Dermis blood vessel endothelial cell (primary cell): ENCODE results near the gene TRABD2B. TPM values are rescaled to one million over a fixed set of nuclear protein-coding genes. Genes with fewer than 3 reads are reported as not detected.

ENCODE experiments used
- DNase-seq: peaks from one replicate; pipeline ENCODE4 v3.0.0; 2010
- total RNA-seq: library from RNA; depleted of rRNA; stranded (reverse); fragments of >200 nt; gene quantifications from 2 replicates; pipeline ENCODE4 v1.2.3, GENCODE V29; 2014

Gene TRABD2B
- total RNA-seq, 1 donor from 2014 or later: not detected

- DNase-seq: no peak
Measured at GRCh38 chr1:47752559-47752958, 244.6 kb downstream of the TRABD2B start.

DNA sequence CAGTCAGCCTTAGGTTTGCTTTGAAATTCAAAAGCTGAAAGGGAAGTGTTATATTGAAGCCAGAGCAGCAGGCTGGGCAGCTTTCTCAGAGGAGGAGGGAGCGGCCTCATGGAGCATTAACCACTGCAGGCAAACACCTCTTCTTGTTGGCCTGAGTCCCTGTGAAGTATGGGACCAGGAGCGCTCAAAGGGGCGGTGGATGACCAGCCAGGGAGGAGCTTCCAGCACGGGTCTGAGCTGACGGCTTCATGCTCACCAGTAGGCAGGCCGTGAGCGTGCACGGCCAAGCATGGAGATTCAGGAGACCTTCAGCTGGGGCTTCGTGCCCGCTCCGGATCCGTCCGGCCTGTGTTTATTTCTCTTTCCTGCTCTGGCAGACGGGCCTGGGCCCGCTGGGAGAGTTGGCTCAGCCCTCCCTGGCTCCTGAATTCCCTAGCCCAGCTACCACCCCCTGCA lies 245.2 kb downstream of the TRABD2B start:
- DNase-seq: no peak

- peak; percentile 30 for DNase-seq
Measured at GRCh38 chr1:47751193-47751592, 246.0 kb downstream of the TRABD2B start.

- DNase-seq: no peak
Measured at GRCh38 chr1:47745715-47746609, 251.2 kb downstream of the TRABD2B start.

GRCh38 chr1:47742890-47743760 lies 254.1 kb downstream of the TRABD2B start:
- no peak for DNase-seq

DNA sequence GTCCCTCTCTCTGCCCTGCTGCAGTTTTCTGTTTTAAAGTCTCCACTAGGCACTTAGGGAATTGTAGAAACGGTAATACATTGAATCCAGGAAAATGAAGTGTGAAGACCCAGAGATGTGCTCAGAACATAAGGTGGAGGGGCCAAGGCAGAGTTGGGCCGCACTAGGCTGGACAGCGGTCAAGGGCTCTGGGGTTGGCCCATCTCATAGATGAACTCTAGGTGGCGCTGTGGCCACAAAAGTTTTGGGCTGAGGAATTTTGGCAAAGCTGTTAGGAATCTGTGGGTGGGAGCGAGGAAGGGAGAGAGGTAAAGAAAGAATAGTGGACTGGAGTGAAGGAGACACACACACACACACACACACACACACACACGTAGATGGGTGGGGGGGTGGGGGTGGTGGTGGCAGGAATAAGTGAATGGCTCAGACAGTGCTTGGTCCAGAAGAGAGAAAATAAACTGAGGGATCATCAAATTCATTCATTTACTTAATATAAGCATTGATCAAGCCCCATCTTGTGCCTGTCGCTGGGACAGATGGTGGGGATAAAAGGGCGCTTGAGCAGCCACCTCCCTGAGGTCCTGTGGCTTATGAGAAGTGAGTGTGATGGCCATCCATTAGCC lies 258.5 kb downstream of the TRABD2B start:
- peak; percentile 70 for DNase-seq

GRCh38 chr1:47732489-47732888 lies 264.7 kb downstream of the TRABD2B start:
- no peak for DNase-seq

- DNase-seq: no peak
Measured at GRCh38 chr1:47731730-47732129, 265.5 kb downstream of the TRABD2B start.

DNA sequence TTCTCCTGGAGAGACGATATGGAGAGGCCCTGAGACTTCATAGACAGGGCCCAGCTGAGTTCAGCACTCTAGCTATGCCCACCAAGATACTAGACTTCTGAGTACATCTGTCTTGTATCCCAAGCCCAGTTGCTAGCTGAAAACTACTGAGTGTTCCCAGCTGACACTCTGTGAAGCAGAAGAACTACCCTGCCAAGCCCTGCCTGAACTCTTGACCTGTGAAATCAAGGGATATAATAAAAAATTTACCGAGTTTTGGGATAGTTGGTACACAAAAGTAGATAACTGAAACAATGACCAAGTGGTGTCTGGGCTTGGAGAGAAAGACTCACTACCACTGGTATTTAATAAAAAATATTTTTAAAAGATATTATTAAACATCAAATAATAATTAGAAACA lies 267.5 kb downstream of the TRABD2B start:
- no peak for DNase-seq

DNA sequence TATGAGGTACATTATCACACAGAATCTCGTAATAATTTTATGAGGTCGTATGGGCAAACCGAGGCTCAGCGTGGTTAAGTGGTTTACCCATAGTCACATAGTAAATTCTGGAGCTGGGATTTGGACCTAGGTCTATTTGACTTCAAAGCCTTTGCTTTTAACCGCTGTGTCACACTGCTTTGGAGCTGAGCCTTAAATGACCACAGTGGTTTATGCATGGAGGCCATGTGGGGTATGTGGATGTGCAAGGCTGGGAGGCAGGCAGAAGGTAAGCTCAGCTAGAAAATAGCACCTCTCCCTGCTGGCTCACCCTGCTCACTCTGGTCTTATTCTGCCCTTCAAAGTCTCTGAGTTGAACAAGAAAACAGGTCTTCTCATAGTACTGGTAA lies 269.5 kb downstream of the TRABD2B start:
- DNase-seq: no peak

- DNase-seq: no peak
Measured at GRCh38 chr1:47727051-47727696, 270.0 kb downstream of the TRABD2B start.

- DNase-seq: peak; percentile 87
Measured at GRCh38 chr1:47725992-47726855, 271.0 kb downstream of the TRABD2B start.

GRCh38 chr1:47725511-47725991 lies 271.6 kb downstream of the TRABD2B start:
- no peak for DNase-seq

- DNase-seq: peak; percentile 27
Measured at GRCh38 chr1:47725000-47725473, 272.1 kb downstream of the TRABD2B start.

DNA sequence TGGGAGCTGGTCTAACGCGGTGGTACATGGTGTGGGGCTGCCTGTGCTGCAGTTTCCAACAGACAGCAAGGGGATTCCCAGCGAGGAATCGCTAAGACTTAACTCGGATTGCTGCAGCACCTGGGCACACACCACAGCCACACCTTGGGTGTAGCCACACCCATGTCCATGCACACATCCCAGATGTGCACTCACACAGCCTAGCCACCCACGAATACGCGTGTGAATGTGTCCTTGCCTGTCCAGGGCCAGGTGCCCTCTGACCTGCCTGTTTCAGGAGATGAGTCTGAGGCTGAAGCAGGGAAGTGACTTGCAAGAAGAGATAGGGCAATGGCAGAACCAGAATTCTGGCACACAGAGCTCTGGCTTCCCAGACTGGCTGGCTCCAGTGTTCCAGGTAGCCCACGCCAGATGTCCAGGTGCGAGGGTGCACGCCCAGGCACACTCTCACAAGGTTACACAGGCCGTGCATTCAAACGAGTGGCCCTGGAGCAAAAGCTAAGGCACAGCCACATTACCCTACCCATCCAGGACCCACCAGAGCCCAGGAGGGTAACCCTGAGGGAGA lies 272.7 kb downstream of the TRABD2B start:
- DNase-seq: no peak

DNA sequence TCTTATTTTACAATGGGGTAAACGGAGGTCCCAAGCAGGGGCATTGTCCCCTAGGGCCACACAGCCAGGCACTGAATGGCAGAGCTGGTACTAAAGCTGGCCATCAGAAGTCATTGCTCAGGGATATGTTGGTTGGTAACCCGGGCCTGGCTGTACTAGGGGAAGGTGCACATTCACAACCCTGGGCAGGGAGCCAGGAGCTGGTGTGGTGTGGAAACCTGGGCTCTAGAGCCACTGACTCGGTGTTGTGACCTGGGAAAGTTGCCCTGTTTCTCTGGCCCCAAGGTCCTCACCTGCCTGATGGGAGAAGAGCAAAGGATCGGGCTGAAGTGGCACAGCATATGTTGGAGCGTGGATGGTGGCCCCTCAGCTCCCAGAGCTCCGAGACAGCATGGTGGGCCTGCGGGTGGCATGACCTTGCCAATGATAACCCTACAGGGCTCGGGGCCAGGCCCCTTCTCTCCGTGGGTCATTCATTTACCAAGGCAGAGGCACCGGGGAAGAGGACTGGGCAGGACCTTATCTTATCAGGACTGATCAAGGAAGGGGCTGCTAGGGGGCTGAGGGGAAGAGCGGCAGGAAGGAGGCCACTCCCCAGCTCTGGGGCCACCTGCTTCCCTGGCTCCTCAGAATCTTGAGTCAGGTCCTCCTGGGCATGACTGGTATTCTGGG lies 274.1 kb downstream of the TRABD2B start:
- DNase-seq: no peak

DNA sequence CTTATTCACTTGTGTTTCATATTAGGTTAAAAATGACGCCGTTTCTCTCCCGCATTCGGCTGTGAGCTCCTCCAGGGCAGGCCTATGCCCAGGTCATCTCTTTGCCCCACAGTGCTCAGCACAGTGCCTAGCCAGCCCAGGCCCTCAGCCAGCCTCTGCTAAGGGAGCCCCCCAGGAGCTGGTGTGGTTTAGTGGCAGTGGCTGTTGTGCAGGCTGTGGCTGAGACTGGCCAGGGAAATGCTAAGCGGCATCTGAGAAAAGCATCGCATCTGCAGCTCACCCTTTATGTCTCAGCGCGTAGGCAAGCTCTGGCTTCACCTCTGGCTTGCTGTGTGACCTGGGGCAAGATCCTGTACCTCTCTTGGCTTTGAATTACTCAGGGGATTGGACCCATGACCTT lies 275.1 kb downstream of the TRABD2B start:
- no peak for DNase-seq

- no peak for DNase-seq
Measured at GRCh38 chr1:47720111-47720510, 277.1 kb downstream of the TRABD2B start.

- no peak for DNase-seq
Measured at GRCh38 chr1:47717341-47717740, 279.8 kb downstream of the TRABD2B start.
